Measurements from ENCODE around the gene AMH. TPM values are rescaled to one million over a fixed set of nuclear protein-coding genes. Genes with fewer than 3 reads are reported as not detected.
A peak's percentile ranks its signal among the peaks of the same experiment; 100 is the strongest.

Gene AMH
- total RNA-seq, 1 donor from 2014 or later: 0.52 TPM

DNA sequence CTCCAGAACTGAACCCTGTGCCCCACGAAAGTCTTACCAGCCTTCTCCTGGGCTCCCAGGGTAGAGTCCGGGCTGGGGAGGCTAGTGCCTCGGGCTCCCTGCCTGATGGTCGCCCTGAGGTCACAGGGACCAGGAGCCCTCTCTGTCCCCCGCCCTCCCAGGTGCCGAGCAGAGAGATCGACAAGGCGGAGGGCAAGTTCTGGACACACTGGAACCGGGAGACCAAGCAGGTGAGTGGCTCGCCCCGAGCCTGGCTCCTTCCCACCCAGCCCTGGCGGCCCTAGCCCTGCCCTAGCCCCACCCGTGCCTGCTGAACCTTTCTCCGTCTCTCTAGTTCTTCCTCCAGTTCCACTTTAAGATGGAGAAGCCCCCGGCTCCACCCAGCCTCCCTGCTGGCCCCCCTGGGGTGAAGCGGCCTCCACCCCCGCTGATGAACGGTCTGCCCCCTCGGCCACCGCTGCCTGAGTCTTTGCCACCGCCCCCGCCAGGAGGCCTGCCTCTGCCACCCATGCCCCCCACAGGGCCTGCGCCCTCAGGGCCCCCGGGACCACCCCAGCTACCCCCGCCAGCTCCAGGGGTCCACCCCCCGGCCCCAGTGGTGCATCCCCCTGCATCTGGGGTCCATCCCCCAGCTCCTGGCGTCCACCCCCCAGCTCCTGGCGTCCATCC is 1.6 kb upstream of the AMH start:
- H3K4me3 ChIP-seq (ENCODE audit: low read length in 3 of 3): no peak overlapping the region
- peak overlapping the region in 2 of 3 donors; percentile 56 to 69 for H3K9ac ChIP-seq (ENCODE audit: low read depth in 1 of 3, low read length in 3 of 3)
- H3K36me3 ChIP-seq (ENCODE audit: control insufficient read depth in 3 of 3, insufficient read depth in 3 of 3, low read length in 3 of 3): peaks cover 41 to 52% (median 41%) of the 10 kb centered on the region in 3 donors
- peak overlapping the region; percentile 56 for H3K27ac ChIP-seq (ENCODE audit: low read depth, low read length)
- peaks cover 3 to 16% (median 3%) of the 10 kb centered on the region in 3 donors for H3K27me3 ChIP-seq (ENCODE audit: control insufficient read depth in 3 of 3, insufficient read depth in 3 of 3, low read length in 3 of 3)
- H3K4me1 ChIP-seq (ENCODE audit: control insufficient read depth in 3 of 3, insufficient read depth in 3 of 3, low read length in 3 of 3): peaks cover 9 to 53% (median 43%) of the 10 kb centered on the region in 3 donors
- H3K9me3 ChIP-seq (ENCODE audit: control insufficient read depth in 3 of 3, low read length in 3 of 3): no peaks in the 10 kb centered on the region

DNA sequence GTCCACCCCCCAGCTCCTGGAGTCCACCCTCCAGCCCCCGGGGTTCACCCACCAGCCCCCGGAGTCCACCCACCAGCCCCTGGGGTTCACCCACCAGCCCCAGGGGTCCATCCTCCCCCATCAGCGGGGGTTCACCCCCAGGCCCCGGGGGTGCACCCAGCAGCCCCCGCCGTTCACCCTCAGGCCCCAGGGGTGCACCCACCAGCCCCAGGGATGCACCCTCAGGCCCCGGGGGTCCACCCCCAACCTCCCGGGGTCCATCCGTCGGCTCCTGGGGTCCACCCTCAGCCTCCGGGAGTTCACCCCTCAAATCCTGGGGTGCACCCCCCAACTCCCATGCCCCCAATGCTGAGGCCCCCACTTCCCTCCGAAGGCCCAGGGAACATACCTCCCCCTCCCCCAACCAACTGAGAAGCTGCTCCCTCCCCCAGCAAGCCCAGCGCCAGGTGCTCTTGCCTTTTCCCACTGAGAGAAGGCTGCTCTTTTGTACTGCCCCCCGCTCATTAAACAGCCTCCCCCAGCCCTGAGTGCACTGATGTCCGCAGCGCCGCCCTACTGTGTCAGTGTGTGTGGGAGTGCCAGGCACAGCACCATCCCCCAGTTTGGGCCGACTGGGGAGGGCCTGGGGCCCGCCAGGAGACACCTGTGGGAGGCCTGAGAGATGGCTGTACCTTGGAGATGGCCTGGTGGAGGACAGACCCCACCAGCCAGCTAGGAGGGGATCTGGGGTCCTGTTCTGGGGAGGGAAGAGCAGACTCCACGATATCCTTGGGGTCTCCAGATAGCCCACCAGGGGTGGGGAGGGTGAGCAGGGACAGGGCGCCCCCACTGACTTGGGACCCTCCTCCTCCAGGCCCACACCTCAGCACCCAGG is 750 bp upstream of the AMH start:
- Histone ChIP-seq H3K36me3 (ENCODE audit: control insufficient read depth in 3 of 3, insufficient read depth in 3 of 3, low read length in 3 of 3) (peaks cover 39 to 49% (median 39%) of the 10 kb centered on the region in 3 donors), H3K9ac (ENCODE audit: low read depth in 1 of 3, low read length in 3 of 3) (peak overlapping the region in 1 of 3 donors; percentile 25), H3K27ac (ENCODE audit: low read depth, low read length) (no peak overlapping the region), H3K27me3 (ENCODE audit: control insufficient read depth in 3 of 3, insufficient read depth in 3 of 3, low read length in 3 of 3) (peaks cover 3 to 21% (median 3%) of the 10 kb centered on the region in 3 donors), H3K9me3 (ENCODE audit: control insufficient read depth in 3 of 3, low read length in 3 of 3) (no peaks in the 10 kb centered on the region), H3K4me3 (ENCODE audit: low read length in 3 of 3) (no peak overlapping the region), H3K4me1 (ENCODE audit: control insufficient read depth in 3 of 3, insufficient read depth in 3 of 3, low read length in 3 of 3) (peaks cover 12 to 53% (median 45%) of the 10 kb centered on the region in 3 donors)

DNA sequence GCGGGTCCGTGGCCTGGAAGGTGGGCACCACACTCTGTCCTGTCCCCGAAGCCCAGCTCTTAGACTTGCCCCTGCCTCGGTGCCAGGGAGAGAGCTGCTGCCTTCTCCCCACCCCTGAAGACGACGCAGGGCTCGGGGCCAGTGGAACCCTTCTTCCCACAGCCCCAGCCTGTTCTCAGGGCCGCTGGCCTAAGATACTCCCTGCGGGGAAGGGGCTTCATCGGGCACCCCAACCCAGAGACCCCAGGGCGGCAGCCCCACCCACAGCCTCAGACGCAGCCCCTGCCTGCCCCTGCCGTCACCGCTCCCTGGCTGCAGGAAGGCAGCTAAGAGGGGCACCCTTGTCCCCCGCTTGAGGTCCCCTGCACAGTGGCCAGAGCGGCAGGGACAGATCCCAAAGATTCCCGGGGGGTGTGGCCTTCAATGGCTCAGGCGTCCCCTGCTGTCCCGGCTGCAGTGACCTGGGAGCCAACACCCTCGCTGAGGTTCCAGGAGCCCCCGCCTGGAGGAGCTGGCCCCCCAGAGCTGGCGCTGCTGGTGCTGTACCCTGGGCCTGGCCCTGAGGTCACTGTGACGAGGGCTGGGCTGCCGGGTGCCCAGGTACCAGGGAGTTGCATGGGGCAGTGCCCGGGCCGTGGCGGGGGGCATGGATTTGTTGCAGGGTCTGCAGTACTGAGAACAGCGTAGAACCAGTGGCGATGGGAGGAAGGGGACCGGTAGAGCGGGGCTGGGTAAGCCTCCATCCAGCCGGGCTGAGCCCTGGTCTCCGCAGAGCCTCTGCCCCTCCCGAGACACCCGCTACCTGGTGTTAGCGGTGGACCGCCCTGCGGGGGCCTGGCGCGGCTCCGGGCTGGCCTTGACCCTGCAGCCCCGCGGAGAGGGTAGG is 1.0 kb downstream of the AMH start:
- Histone ChIP-seq H3K4me3 (ENCODE audit: low read length in 3 of 3) (no peak overlapping the region), H3K4me1 (ENCODE audit: control insufficient read depth in 3 of 3, insufficient read depth in 3 of 3, low read length in 3 of 3) (peaks cover 23 to 61% (median 53%) of the 10 kb centered on the region in 3 donors), H3K9me3 (ENCODE audit: control insufficient read depth in 3 of 3, low read length in 3 of 3) (no peaks in the 10 kb centered on the region), H3K9ac (ENCODE audit: low read depth in 1 of 3, low read length in 3 of 3) (peak overlapping the region in 1 of 3 donors; percentile 57), H3K36me3 (ENCODE audit: control insufficient read depth in 3 of 3, insufficient read depth in 3 of 3, low read length in 3 of 3) (peaks cover 21 to 38% (median 28%) of the 10 kb centered on the region in 3 donors), H3K27ac (ENCODE audit: low read depth, low read length) (no peak overlapping the region), H3K27me3 (ENCODE audit: control insufficient read depth in 3 of 3, insufficient read depth in 3 of 3, low read length in 3 of 3) (peaks cover 3 to 21% (median 3%) of the 10 kb centered on the region in 3 donors)

DNA sequence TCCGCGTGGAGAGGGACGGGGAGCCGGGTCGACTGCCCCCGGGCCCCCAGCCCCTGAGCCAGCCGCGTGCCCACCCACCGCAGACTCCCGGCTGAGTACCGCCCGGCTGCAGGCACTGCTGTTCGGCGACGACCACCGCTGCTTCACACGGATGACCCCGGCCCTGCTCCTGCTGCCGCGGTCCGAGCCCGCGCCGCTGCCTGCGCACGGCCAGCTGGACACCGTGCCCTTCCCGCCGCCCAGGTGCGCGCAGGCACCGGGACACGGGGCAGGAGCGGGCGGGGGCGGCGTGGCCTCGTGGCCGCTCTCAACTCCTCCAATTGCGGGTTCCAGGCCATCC is 1.6 kb downstream of the AMH start:
- Histone ChIP-seq H3K9me3 (ENCODE audit: control insufficient read depth in 3 of 3, low read length in 3 of 3) (no peaks in the 10 kb centered on the region), H3K9ac (ENCODE audit: low read depth in 1 of 3, low read length in 3 of 3) (no peak overlapping the region), H3K36me3 (ENCODE audit: control insufficient read depth in 3 of 3, insufficient read depth in 3 of 3, low read length in 3 of 3) (peaks cover 15 to 32% (median 24%) of the 10 kb centered on the region in 3 donors), H3K4me1 (ENCODE audit: control insufficient read depth in 3 of 3, insufficient read depth in 3 of 3, low read length in 3 of 3) (peaks cover 25 to 64% (median 53%) of the 10 kb centered on the region in 3 donors), H3K4me3 (ENCODE audit: low read length in 3 of 3) (no peak overlapping the region), H3K27me3 (ENCODE audit: control insufficient read depth in 3 of 3, insufficient read depth in 3 of 3, low read length in 3 of 3) (peaks cover 3 to 21% (median 3%) of the 10 kb centered on the region in 3 donors), H3K27ac (ENCODE audit: low read depth, low read length) (no peak overlapping the region)

DNA sequence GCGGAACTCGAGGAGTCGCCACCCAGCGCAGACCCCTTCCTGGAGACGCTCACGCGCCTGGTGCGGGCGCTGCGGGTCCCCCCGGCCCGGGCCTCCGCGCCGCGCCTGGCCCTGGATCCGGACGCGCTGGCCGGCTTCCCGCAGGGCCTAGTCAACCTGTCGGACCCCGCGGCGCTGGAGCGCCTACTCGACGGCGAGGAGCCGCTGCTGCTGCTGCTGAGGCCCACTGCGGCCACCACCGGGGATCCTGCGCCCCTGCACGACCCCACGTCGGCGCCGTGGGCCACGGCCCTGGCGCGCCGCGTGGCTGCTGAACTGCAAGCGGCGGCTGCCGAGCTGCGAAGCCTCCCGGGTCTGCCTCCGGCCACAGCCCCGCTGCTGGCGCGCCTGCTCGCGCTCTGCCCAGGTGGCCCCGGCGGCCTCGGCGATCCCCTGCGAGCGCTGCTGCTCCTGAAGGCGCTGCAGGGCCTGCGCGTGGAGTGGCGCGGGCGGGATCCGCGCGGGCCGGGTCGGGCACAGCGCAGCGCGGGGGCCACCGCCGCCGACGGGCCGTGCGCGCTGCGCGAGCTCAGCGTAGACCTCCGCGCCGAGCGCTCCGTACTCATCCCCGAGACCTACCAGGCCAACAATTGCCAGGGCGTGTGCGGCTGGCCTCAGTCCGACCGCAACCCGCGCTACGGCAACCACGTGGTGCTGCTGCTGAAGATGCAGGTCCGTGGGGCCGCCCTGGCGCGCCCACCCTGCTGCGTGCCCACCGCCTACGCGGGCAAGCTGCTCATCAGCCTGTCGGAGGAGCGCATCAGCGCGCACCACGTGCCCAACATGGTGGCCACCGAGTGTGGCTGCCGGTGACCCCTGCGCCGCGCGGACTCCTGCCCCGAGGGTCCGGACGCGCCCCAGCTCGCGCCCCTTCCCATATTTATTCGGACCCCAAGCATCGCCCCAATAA is 2.3 kb downstream of the AMH start:
- no peak overlapping the region for H3K27ac ChIP-seq (ENCODE audit: low read depth, low read length)
- peaks cover 25 to 68% (median 51%) of the 10 kb centered on the region in 3 donors for H3K4me1 ChIP-seq (ENCODE audit: control insufficient read depth in 3 of 3, insufficient read depth in 3 of 3, low read length in 3 of 3)
- no peaks in the 10 kb centered on the region for H3K9me3 ChIP-seq (ENCODE audit: control insufficient read depth in 3 of 3, low read length in 3 of 3)
- H3K36me3 ChIP-seq (ENCODE audit: control insufficient read depth in 3 of 3, insufficient read depth in 3 of 3, low read length in 3 of 3): peaks cover 9 to 26% (median 17%) of the 10 kb centered on the region in 3 donors
- no peak overlapping the region for H3K4me3 ChIP-seq (ENCODE audit: low read length in 3 of 3)
- peaks cover 3 to 21% (median 3%) of the 10 kb centered on the region in 3 donors for H3K27me3 ChIP-seq (ENCODE audit: control insufficient read depth in 3 of 3, insufficient read depth in 3 of 3, low read length in 3 of 3)
- no peak overlapping the region for H3K9ac ChIP-seq (ENCODE audit: low read depth in 1 of 3, low read length in 3 of 3)

DNA sequence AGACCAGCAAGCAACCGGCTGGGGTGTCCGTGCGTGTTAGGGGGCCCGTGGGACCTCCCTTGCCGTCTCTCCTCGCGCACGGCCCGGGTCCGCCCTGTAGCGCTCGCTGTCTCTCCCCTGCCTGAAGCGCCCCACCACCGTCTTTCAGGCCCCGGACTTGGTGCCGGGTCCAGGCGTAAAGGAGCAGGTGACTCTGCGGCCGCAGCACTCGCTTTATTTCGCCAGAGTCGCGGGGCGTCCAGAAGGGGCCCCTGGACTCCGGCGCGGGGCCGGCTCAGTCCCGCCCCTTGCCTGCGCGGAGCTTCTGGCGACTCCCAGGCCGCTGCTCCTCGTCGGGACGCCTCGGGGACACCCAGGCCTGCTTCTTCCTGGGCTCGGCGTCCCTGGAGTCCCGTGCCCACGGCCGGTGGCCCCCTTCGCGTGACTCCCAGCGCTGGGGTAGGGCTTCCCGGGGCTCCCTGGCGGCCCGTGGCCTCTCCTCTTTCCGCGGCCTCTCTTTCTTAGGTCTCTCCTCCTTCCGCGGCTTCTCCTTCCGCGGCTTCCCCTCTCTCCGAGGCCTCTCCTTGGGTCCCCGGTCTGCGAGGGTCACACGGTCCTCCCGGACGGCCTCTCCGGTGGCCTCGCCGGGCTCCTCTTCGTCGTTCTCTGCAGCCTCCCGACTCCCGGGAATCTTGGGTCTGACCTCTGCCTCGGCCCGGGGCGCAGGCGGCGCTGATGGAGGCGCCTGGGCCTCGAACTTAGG is 3.1 kb downstream of the AMH start:
- peaks cover 3 to 21% (median 3%) of the 10 kb centered on the region in 3 donors for H3K27me3 ChIP-seq (ENCODE audit: control insufficient read depth in 3 of 3, insufficient read depth in 3 of 3, low read length in 3 of 3)
- H3K4me3 ChIP-seq (ENCODE audit: low read length in 3 of 3): no peak overlapping the region
- H3K4me1 ChIP-seq (ENCODE audit: control insufficient read depth in 3 of 3, insufficient read depth in 3 of 3, low read length in 3 of 3): peaks cover 23 to 66% (median 45%) of the 10 kb centered on the region in 3 donors
- no peak overlapping the region for H3K9ac ChIP-seq (ENCODE audit: low read depth in 1 of 3, low read length in 3 of 3)
- no peak overlapping the region for H3K27ac ChIP-seq (ENCODE audit: low read depth, low read length)
- H3K9me3 ChIP-seq (ENCODE audit: control insufficient read depth in 3 of 3, low read length in 3 of 3): no peaks in the 10 kb centered on the region
- H3K36me3 ChIP-seq (ENCODE audit: control insufficient read depth in 3 of 3, insufficient read depth in 3 of 3, low read length in 3 of 3): peaks cover 6 to 20% (median 12%) of the 10 kb centered on the region in 3 donors

DNA sequence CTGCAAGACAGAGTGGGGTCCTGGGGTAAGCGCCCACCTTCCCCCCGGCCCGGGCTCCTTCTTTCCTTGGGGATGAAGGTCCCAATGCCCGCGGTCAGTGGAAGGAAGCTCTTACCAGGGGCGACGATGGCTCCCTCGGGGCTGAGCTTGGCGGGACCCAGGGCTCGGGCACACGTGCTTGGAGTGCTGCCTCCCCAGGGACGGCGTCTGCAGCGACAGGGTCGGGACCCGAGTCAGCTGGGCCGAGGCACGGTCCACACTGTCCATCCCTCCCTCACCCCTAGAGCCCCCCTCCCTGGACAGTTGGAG is 3.6 kb downstream of the AMH start:
- H3K27me3 ChIP-seq (ENCODE audit: control insufficient read depth in 3 of 3, insufficient read depth in 3 of 3, low read length in 3 of 3): peaks cover 3 to 21% (median 3%) of the 10 kb centered on the region in 3 donors
- no peaks in the 10 kb centered on the region for H3K9me3 ChIP-seq (ENCODE audit: control insufficient read depth in 3 of 3, low read length in 3 of 3)
- H3K4me3 ChIP-seq (ENCODE audit: low read length in 3 of 3): peak overlapping the region in 1 of 3 donors; percentile 78
- peaks cover 6 to 20% (median 8%) of the 10 kb centered on the region in 3 donors for H3K36me3 ChIP-seq (ENCODE audit: control insufficient read depth in 3 of 3, insufficient read depth in 3 of 3, low read length in 3 of 3)
- H3K9ac ChIP-seq (ENCODE audit: low read depth in 1 of 3, low read length in 3 of 3): peak overlapping the region in 1 of 3 donors; percentile 43
- H3K4me1 ChIP-seq (ENCODE audit: control insufficient read depth in 3 of 3, insufficient read depth in 3 of 3, low read length in 3 of 3): peaks cover 21 to 63% (median 41%) of the 10 kb centered on the region in 3 donors
- no peak overlapping the region for H3K27ac ChIP-seq (ENCODE audit: low read depth, low read length)

DNA sequence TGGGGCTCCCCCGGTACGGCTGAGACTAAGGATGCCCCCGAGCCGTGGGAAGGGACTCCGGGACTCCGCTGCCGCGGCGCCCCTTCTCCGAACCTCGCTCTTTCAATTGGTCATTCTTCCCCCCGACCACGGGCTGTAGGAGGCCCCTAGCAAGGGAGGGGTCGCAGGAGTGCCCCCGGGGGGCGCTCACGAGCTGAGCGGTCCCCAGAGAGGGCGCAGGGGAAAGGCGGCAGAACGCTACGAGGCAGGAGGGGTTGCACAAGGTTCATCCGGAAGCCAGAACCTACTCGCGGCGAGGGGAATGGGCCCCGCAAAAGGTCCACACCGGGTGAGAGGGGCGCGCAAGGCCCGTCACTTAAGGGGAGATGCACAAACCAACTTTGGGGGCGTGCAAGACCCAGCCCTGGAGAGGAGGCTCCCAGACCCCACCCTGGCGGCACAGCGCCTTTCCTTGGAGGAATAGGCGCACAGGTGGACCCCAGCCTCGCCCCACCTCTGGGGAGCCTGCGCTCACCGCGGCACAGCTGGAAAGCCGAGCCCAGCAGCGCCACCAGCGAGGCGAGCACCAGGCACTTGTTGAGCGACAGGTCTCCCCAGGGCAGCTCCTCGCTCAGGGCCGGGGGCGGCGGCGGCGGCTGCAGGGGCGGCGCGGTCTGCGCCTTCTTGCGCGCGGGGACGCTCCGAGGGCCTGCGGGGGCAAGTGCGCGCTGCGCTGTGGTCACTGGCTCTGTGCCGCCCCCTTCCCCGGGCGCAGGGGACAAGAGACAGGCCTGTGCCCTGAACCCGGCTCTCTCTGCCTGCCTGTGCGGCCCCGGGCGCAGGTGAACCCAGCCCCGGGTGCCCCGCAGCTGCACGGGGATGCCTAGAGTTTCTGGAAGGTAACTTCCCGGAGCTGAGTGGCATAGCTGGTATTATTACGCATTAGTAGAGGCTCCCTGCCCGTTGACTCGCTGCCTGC is 4.3 kb downstream of the AMH start:
- H3K9me3 ChIP-seq (ENCODE audit: control insufficient read depth in 3 of 3, low read length in 3 of 3): no peaks in the 10 kb centered on the region
- H3K27me3 ChIP-seq (ENCODE audit: control insufficient read depth in 3 of 3, insufficient read depth in 3 of 3, low read length in 3 of 3): peaks cover 3 to 21% (median 3%) of the 10 kb centered on the region in 3 donors
- peak overlapping the region; percentile 51 to 99 (median 75) for H3K9ac ChIP-seq (ENCODE audit: low read depth in 1 of 3, low read length in 3 of 3)
- H3K4me3 ChIP-seq (ENCODE audit: low read length in 3 of 3): peak overlapping the region; percentile 61 to 86 (median 78)
- H3K36me3 ChIP-seq (ENCODE audit: control insufficient read depth in 3 of 3, insufficient read depth in 3 of 3, low read length in 3 of 3): peaks cover 6 to 20% (median 8%) of the 10 kb centered on the region in 3 donors
- H3K4me1 ChIP-seq (ENCODE audit: control insufficient read depth in 3 of 3, insufficient read depth in 3 of 3, low read length in 3 of 3): peaks cover 21 to 65% (median 41%) of the 10 kb centered on the region in 3 donors
- H3K27ac ChIP-seq (ENCODE audit: low read depth, low read length): peak overlapping the region; percentile 100
